T-helper 9 cell (primary cell): Measurements from ENCODE around the gene ANXA3.

Experiments used
- DNase-seq: peaks from one replicate; pipeline ENCODE4 v3.0.0-alpha.2; 2020

The ANXA3 gene

DNA sequence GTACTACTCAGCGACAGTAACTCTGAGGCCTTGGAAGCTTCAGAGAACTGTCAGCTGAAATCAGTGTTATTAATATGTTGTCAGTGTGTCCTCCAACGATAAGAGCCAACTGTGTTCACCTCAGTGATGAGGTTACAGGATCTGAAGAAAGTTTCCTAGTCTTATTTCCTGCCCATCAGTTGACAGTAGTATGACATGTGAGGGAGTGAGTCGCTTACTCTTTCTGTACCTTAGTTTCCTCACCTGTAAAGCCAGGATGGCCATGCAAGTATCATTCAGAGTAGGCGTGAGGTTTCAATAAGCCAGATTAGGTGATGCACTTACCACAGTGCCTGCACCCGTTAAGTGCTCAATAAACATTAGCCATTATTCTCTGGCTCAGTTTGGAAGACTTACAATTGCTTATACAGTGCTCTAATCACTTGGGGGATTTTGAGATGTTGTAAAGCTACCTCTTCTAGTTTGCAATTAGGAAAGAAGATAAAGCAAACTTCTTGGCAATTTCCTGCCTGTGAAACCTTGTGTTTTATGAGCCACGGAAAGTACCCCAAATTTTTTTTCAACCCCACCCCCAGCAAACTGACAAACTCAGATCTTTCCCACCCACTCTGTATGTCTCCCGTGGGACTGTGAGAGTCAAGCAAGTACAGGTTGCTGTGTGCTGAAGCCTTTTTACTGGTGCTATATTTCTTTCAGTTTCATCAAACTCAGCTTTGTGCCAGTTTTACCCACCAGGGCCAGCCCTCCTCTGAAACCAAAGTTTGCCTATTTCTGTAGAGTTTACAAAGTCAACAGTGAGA lies 62.2 kb downstream of the ANXA3 start:
- no peak for DNase-seq

GRCh38 chr4:78616046-78616498 lies 64.5 kb downstream of the ANXA3 start:
- no peak for DNase-seq

DNA sequence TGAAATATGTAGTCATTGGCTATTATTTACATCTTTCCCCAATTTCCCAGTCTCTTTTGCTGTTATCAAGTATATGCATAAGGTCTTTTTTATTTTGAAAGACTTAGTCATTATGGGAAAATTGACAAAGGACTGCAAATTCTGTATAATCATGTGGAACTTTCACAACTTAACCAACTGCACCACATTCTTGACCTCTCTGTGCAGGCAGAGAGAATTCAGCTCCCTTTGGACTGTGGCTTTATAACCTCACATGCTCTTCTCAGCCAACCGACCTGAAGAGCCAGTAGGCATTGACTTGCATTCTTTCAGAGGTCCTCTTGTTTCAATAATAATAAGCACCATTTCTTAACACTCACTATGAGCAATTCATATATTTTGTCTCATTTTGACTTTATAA lies 66.9 kb downstream of the ANXA3 start:
- DNase-seq = no peak

GRCh38 chr4:78621395-78621794 lies 69.8 kb downstream of the ANXA3 start:
- DNase-seq = no peak

- DNase-seq = no peak
These were observed 70.8 kb downstream of the ANXA3 start for GRCh38 chr4:78622253-78622979.

- DNase-seq = no peak
These were observed 72.5 kb downstream of the ANXA3 start for GRCh38 chr4:78624048-78624447.

GRCh38 chr4:78625073-78625472 lies 73.5 kb downstream of the ANXA3 start:
- no peak for DNase-seq

- DNase-seq = no peak
These were observed 75.7 kb downstream of the ANXA3 start for GRCh38 chr4:78627046-78627965.

GRCh38 chr4:78627966-78628678 lies 76.6 kb downstream of the ANXA3 start:
- DNase-seq = no peak

- DNase-seq = no peak
These were observed 78.5 kb downstream of the ANXA3 start for GRCh38 chr4:78629991-78630541.

- no peak for DNase-seq
These were observed 79.0 kb downstream of the ANXA3 start for GRCh38 chr4:78630615-78631014.

DNA sequence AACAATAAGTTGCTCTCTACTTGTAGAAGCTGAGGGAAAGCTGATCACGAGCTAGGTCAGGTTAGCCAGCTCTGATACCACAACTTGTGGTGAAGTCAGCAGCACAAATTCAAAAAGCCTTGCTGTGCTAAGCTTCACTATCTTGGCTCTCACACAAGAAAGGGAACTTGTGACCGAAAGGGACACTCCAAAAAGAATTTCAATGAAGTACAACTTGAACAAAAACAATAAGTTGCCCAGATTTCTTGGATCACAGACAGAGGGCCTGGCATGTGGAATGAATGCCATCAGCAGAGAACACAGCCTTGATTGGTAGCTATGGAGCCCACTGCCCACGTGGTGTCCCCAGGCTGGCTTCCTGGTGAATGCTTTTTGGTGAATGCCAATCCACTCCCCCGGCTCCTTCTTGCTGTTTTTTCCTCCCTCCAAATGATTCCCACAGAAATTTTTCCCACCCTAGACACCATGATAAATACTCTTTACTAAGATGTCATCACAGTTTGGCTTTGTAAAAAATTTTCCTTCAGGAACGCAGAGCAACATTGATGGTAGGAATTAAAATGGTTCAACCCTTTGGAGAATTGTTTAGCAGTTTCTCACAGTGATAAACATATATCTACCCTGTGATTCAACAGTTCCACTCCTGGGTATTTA lies 82.6 kb downstream of the ANXA3 start:
- DNase-seq = no peak

DNA sequence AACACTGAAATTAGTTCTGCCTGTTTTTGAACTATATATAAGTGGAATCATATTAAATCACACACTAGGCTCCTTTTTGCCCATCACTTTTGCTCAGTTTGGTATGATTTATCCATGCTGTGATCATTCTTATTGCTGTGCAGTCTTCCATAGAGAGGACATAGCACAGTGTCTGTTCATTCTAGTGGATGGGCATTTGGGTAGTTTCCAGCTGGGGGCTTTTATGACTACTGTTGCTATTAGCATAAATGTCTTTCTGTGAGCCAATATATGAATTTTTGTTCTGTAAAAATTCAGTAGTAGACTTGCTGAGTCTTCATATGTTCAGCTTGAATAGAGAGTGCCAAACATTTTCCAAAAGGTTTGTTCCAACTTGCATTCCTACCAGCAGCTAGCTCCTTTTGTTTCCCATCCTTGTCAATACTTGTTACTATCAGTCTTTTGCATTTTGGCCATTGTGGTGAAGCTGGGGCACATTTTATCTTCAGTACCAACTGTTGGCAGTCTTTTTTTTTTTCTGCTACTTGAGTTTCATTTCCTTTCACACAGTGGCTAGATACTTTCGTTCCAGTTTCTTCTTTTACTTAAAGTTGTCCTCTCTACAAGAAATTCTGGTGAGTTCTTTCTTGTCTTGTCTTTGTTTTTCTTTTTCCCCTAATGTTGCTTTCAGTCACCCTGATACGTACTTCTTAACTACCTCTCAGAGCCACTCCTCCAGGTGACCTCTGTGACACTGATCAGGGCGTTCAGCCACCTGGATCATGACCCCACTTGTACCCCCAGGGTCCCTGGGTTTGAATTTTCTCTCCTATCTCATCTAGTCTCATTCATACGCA lies 87.0 kb downstream of the ANXA3 start:
- DNase-seq = no peak

- no peak for DNase-seq
These were observed 89.1 kb downstream of the ANXA3 start for GRCh38 chr4:78640714-78641113.

- DNase-seq = no peak
These were observed 91.4 kb downstream of the ANXA3 start for GRCh38 chr4:78642934-78643333.

- no peak for DNase-seq
These were observed 92.6 kb downstream of the ANXA3 start for GRCh38 chr4:78644063-78644691.

DNA sequence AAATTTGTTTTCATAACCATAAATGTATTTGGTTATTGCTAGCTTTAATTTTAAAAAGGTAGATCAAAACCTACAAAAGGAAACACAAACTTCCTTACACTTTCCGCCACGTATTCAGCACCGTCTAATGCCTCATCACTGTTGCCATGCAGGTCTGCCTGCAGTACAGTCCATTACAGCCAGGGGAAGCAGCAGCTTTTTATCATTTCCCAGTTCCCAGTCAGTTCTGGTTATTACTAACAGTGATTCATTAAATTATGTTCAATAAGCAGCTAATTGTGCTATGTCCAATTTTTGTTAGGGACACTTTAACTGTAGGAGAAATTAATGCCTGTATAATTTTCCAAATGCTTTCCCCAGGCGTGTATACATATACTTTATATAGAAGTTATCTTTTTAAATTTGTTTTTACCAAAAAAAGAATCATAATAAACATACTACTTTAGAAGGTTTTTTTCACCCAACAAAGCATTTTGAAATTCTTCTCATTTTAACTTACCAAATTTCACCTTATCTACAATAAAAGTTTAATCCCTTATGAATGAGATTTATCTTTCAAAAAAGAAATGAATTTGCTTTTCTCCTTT lies 93.3 kb downstream of the ANXA3 start:
- DNase-seq = no peak

DNA sequence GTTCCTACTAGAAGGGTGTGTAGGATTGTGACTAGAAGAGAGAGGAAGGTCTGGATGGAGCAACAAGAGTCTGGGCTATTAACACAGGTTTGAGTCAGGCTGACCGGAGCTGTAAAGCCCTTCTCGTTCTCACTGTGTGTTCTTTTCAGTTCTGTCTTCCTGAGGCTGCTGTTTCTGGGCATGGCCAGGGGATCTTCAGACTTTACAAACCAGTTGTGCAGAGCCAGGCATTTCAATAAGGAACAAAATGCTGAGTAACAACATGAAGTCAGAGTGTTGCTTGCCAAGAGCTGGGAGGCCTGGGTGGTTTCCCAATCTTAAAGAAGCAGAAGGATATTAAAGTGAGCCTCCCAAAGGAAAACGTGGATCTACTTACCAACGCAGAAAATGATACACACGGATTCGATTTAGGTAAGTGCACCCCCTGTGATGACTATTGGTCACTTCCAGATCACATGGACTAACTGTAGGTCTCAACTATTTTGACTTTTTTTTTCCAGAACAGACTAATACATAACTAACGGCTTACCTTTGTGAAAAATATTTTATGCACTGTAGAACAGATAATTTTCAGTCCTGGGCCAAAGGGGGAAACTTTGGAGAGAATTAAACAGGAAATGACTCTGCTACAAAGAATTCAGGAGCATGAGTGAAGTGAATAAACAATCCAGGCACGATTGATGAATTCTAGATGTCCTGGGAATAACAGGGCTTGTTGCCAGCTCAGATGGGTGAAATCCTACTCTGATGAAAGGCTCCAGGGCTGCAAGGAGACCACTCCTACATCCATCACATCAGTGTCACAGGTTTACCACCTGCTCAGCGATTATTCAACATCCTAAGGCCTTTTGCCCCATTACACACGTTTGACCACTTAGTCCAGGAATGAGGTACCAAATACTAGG lies 94.5 kb downstream of the ANXA3 start:
- DNase-seq = no peak

DNA sequence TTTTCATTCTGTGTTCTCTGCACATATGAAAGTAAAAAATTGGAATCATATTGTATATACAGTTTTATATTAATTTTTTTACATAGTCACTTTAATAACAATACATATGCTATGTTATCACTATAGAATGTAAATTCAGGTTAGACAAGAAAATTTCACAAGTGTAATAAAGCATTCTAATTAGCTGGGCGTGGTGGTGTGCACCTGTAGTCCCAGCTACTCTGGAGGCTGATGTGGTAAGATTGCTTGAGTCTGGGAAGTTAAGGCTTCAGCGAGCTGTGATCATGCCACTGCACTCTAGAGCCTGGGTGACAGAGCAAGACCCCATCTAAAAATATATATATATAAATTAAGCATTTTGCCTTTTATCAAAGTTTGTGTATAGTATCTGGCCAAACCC lies 95.7 kb downstream of the ANXA3 start:
- no peak for DNase-seq
